ENCODE results near the gene TMEM8B. TPM values are rescaled to one million over a fixed set of nuclear protein-coding genes. Genes with fewer than 3 reads are reported as not detected.

The TMEM8B gene
- polyA plus RNA-seq, 1 donor from 2014 or later, result 12.7 TPM

DNA sequence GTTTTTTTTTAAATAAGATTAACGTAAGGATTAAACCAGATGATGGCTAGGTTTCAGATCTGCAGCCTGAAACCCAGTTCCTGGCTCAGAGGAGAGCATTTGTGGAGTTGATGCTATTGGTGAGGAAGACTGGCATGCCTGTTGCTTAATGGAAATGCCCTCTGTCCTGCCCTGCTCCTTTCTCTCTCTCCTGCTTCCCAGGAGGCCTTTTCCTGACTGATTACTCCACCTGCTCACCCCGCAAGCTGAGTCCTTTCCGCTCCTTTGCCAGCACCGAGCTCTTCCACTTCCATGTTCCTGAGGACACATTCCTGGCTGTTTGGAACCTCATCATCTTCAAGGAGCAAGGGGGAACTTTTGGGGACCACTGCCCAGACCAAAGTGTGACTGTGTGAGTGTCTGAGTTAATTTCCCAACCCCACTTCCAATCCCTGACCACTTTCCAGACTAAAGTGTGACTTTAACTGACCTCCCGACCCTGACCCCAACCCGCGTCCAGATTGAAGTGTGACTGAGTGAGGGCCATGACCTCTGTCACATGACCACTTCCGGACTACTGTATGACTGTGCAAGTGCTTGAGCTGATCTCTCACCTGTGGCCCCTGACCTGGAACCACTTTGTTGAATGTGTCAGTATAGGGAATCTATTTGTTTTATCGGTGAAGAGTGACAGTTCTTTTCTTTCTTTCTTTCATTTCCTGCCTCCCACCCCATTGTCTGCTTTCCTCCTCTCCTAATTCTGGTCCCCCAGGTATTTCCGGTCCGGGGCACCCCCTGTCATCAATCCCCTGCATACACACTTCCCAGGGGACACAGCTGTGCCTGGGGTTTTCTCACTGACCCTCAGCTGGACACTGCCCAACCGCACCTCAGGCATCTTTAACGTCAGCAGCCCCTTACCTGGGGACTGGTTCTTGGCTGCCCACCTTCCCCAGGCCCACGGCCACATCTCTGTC is 5.5 kb downstream of the TMEM8B start:
- H3K27ac ChIP-seq (ENCODE audit: low read length), result no peak overlapping the region

DNA sequence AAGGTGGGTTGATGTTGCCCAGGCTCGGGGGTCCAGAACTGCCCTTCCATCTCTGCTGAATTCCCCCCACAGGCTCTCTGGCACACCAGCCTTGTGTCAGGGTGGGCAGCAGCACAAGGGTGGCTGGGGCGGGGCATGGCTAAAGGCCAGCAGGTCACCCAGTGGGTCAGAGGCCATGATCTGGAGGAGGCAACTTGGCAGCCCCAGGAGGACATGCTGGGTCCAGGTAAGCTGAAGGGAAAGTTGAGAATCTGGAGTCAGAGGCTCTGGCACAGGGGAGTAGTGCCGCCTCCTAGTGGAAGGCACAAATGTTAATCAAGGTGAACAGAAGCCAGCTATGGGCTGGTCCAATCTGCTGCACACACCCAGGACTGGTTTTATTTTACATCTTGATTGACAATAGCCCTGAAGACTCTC is 6.2 kb downstream of the TMEM8B start:
- Histone ChIP-seq H3K9ac (ENCODE audit: low read length) (no peak overlapping the region), H3K27me3 (ENCODE audit: insufficient read depth, low read depth, low read length) (no peaks in the 10 kb centered on the region), H3F3A (ENCODE audit: insufficient read depth, low read length, poor library complexity, severe bottlenecking) (no peaks in the 10 kb centered on the region), H3K4me3 (ENCODE audit: low read length) (no peak overlapping the region), H3K4me2 (ENCODE audit: low read length) (no peak overlapping the region), H3K27ac (ENCODE audit: low read length) (no peak overlapping the region), H3K9me2 (ENCODE audit: insufficient read depth, low read length) (no peaks in the 10 kb centered on the region), H3K36me3 (ENCODE audit: insufficient read depth, low read length) (peaks cover 4% of the 10 kb centered on the region), H3K9me3 (ENCODE audit: low read length) (no peaks in the 10 kb centered on the region), H2AFZ (ENCODE audit: low read depth, low read length) (no peak overlapping the region), H3K79me2 (replicated peaks; ENCODE audit: insufficient read depth, low read length) (peaks cover 5% of the 10 kb centered on the region), H4K20me1 (ENCODE audit: insufficient read depth) (no peaks in the 10 kb centered on the region)
- TF ChIP-seq, protein P1, sequence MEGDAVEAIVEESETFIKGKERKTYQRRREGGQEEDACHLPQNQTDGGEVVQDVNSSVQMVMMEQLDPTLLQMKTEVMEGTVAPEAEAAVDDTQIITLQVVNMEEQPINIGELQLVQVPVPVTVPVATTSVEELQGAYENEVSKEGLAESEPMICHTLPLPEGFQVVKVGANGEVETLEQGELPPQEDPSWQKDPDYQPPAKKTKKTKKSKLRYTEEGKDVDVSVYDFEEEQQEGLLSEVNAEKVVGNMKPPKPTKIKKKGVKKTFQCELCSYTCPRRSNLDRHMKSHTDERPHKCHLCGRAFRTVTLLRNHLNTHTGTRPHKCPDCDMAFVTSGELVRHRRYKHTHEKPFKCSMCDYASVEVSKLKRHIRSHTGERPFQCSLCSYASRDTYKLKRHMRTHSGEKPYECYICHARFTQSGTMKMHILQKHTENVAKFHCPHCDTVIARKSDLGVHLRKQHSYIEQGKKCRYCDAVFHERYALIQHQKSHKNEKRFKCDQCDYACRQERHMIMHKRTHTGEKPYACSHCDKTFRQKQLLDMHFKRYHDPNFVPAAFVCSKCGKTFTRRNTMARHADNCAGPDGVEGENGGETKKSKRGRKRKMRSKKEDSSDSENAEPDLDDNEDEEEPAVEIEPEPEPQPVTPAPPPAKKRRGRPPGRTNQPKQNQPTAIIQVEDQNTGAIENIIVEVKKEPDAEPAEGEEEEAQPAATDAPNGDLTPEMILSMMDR (IDR thresholded peaks at IDR 0.05; ENCODE audit: poor library complexity, severe bottlenecking), result no peak
- TF ChIP-seq EP300 (conservative IDR thresholded peaks at IDR 0.05; ENCODE audit: poor library complexity, severe bottlenecking) (no peak), MXI1 (conservative IDR thresholded peaks at IDR 0.05; ENCODE audit: poor library complexity, severe bottlenecking) (no peak), POLR2AphosphoS5 (IDR thresholded peaks at IDR 0.05) (no peak), EZH2 (IDR thresholded peaks at IDR 0.05; ENCODE audit: borderline replicate concordance, insufficient read depth, low read length, poor library complexity, severe bottlenecking) (no peak), TAF1 (IDR thresholded peaks at IDR 0.05; ENCODE audit: low read depth) (no peak), RAD21 (conservative IDR thresholded peaks at IDR 0.05) (no peak)

More for the DNA sequence above, 5.5 kb downstream of the TMEM8B start:
- no peaks in the 10 kb centered on the region for H3K9me2 ChIP-seq (ENCODE audit: insufficient read depth, low read length)
- H3F3A ChIP-seq (ENCODE audit: insufficient read depth, low read length, poor library complexity, severe bottlenecking), result no peaks in the 10 kb centered on the region
- no peak overlapping the region for H2AFZ ChIP-seq (ENCODE audit: low read depth, low read length)
- H3K9ac ChIP-seq (ENCODE audit: low read length), result no peak overlapping the region
- H3K4me2 ChIP-seq (ENCODE audit: low read length), result no peak overlapping the region
- TF ChIP-seq, protein P1 (IDR thresholded peaks at IDR 0.05; ENCODE audit: poor library complexity, severe bottlenecking), result no peak
- TF ChIP-seq RAD21 (conservative IDR thresholded peaks at IDR 0.05), result no peak
- no peak for TF ChIP-seq TAF1 (IDR thresholded peaks at IDR 0.05; ENCODE audit: low read depth)
- TF ChIP-seq SMC3 (conservative IDR thresholded peaks at IDR 0.05; ENCODE audit: poor library complexity), result no peak
- TF ChIP-seq MXI1 (conservative IDR thresholded peaks at IDR 0.05; ENCODE audit: poor library complexity, severe bottlenecking), result no peak
- TF ChIP-seq REST (IDR thresholded peaks at IDR 0.05; ENCODE audit: borderline replicate concordance), result no peak
- TF ChIP-seq EZH2 (IDR thresholded peaks at IDR 0.05; ENCODE audit: borderline replicate concordance, insufficient read depth, low read length, poor library complexity, severe bottlenecking), result no peak
- no peak for TF ChIP-seq POLR2AphosphoS5 (IDR thresholded peaks at IDR 0.05)
- no peak for TF ChIP-seq EP300 (conservative IDR thresholded peaks at IDR 0.05; ENCODE audit: poor library complexity, severe bottlenecking)
- H3K27me3 ChIP-seq (ENCODE audit: insufficient read depth, low read depth, low read length), result no peaks in the 10 kb centered on the region
- H3K9me3 ChIP-seq (ENCODE audit: low read length), result no peaks in the 10 kb centered on the region
- H3K4me3 ChIP-seq (ENCODE audit: low read length), result no peak overlapping the region
- peaks cover 12% of the 10 kb centered on the region for H3K79me2 ChIP-seq (replicated peaks; ENCODE audit: insufficient read depth, low read length)
- H4K20me1 ChIP-seq (ENCODE audit: insufficient read depth), result no peaks in the 10 kb centered on the region
- peaks cover 4% of the 10 kb centered on the region for H3K36me3 ChIP-seq (ENCODE audit: insufficient read depth, low read length)
